ENCODE data around the gene PFKL. TPM values are rescaled to one million over a fixed set of nuclear protein-coding genes. Genes with fewer than 3 reads are reported as not detected.

PFKL gene
- total RNA-seq, 1 donor from 2014 or later = 48.7 TPM

DNA sequence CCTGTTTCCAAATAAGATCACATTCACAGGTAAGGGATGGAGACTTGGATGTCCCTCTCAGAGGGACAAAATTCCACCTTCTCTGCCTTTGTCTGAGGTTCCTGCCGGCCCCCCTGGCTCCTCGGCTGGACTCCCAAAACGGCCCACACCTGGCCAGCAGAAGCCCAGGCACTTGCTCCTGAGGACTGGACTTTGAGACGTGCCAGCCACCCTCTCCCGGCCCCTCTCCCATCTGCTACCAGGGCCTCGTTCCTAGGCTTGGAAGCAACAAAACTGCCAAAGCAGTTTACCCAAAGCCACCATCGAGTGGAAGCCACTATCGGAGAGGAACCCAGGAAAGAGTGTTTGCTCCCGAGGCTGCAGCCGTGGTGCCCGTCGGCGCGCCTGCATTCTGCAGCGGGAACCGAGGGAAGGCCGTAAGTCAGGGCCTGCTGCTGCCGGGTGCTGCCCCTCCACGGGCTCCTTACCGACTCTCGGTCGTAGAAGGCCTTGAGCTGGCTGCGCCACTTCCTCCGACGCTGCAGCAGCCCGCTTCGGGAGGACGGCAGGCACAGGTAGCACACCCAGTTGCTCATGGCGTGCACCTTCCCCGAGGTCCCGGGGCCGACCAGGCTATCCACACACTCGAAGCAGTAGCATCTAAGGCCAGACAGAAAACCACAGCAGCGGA, 41.7 kb upstream of the PFKL start:
- DNase-seq (ENCODE audit: low spot score) = no peak
- no peak overlapping the region for H3K4me2 ChIP-seq
- TF ChIP-seq CTCF (IDR thresholded peaks at IDR 0.05) = no peak
- no peak for TF ChIP-seq EZH2phosphoT487 (IDR thresholded peaks at IDR 0.05)
- no peak for TF ChIP-seq EZH2 (IDR thresholded peaks at IDR 0.05)
- peaks cover under 1% of the 10 kb centered on the region for H3F3A ChIP-seq (ENCODE audit: low read depth)
- H3K27ac ChIP-seq = no peak overlapping the region
- no peaks in the 10 kb centered on the region for H4K20me1 ChIP-seq (ENCODE audit: low read depth)
- Mint-ChIP-seq H3K27ac (no peak overlapping the region), H3K4me1 (no peaks in the 10 kb centered on the region), H3K36me3 (no peaks in the 10 kb centered on the region), H3K9me3 (peaks cover 10% of the 10 kb centered on the region), H3K4me3 (no peak overlapping the region), H3K27me3 (ENCODE audit: insufficient read depth, low read depth) (peaks cover 15% of the 10 kb centered on the region)
- no peak overlapping the region for H3K4me3 ChIP-seq
- H3K27me3 ChIP-seq = no peaks in the 10 kb centered on the region
- H3K9me3 ChIP-seq (ENCODE audit: low read depth) = no peaks in the 10 kb centered on the region
- H3K36me3 ChIP-seq = no peaks in the 10 kb centered on the region
- no peak overlapping the region for H2AFZ ChIP-seq (replicated peaks)
- H3K9ac ChIP-seq = no peak overlapping the region
- H3K4me1 ChIP-seq = peaks cover 3% of the 10 kb centered on the region
- no peaks in the 10 kb centered on the region for H3K79me2 ChIP-seq (ENCODE audit: low read depth)

GRCh38 chr21:44259082-44259705, 40.7 kb upstream of the PFKL start:
- Histone ChIP-seq H3K27ac (no peak overlapping the region), H3K4me2 (no peak overlapping the region), H3K9ac (no peak overlapping the region), H3K36me3 (no peaks in the 10 kb centered on the region), H3K79me2 (ENCODE audit: low read depth) (no peaks in the 10 kb centered on the region), H4K20me1 (ENCODE audit: low read depth) (no peaks in the 10 kb centered on the region), H3K4me3 (no peak overlapping the region), H3K27me3 (no peaks in the 10 kb centered on the region), H3F3A (ENCODE audit: low read depth) (peaks cover 9% of the 10 kb centered on the region), H3K4me1 (peaks cover 11% of the 10 kb centered on the region), H3K9me3 (ENCODE audit: low read depth) (no peaks in the 10 kb centered on the region), H2AFZ (replicated peaks) (no peak overlapping the region)
- no peak overlapping the region for H3K4me3 Mint-ChIP-seq
- no peak overlapping the region for H3K27ac Mint-ChIP-seq
- no peak for DNase-seq (ENCODE audit: low spot score)
- peaks cover 11% of the 10 kb centered on the region for H3K27me3 Mint-ChIP-seq (ENCODE audit: insufficient read depth, low read depth)
- H3K4me1 Mint-ChIP-seq = peaks cover 5% of the 10 kb centered on the region
- TF ChIP-seq EZH2 (IDR thresholded peaks at IDR 0.05) = no peak
- no peak for TF ChIP-seq CTCF (IDR thresholded peaks at IDR 0.05)
- TF ChIP-seq EZH2phosphoT487 (IDR thresholded peaks at IDR 0.05) = no peak
- H3K36me3 Mint-ChIP-seq = no peaks in the 10 kb centered on the region
- peaks cover 10% of the 10 kb centered on the region for H3K9me3 Mint-ChIP-seq

GRCh38 chr21:44260066-44260465, 39.8 kb upstream of the PFKL start:
- H3K27ac Mint-ChIP-seq = no peak overlapping the region
- no peaks in the 10 kb centered on the region for H3K79me2 ChIP-seq (ENCODE audit: low read depth)
- H3K4me3 ChIP-seq = no peak overlapping the region
- H3K36me3 Mint-ChIP-seq = no peaks in the 10 kb centered on the region
- H3K9me3 Mint-ChIP-seq = peaks cover 10% of the 10 kb centered on the region
- H3K27me3 Mint-ChIP-seq (ENCODE audit: insufficient read depth, low read depth) = peaks cover 11% of the 10 kb centered on the region
- H3K9ac ChIP-seq = no peak overlapping the region
- H3K27me3 ChIP-seq = no peaks in the 10 kb centered on the region
- no peaks in the 10 kb centered on the region for H3K9me3 ChIP-seq (ENCODE audit: low read depth)
- H3K36me3 ChIP-seq = no peaks in the 10 kb centered on the region
- H3F3A ChIP-seq (ENCODE audit: low read depth) = peaks cover 14% of the 10 kb centered on the region
- H4K20me1 ChIP-seq (ENCODE audit: low read depth) = no peaks in the 10 kb centered on the region
- H2AFZ ChIP-seq (replicated peaks) = no peak overlapping the region
- DNase-seq (ENCODE audit: low spot score) = no peak
- TF ChIP-seq CTCF (IDR thresholded peaks at IDR 0.05) = no peak
- TF ChIP-seq EZH2 (IDR thresholded peaks at IDR 0.05) = no peak
- no peak for TF ChIP-seq EZH2phosphoT487 (IDR thresholded peaks at IDR 0.05)
- no peak overlapping the region for H3K27ac ChIP-seq
- H3K4me1 Mint-ChIP-seq = peaks cover 5% of the 10 kb centered on the region
- peaks cover 11% of the 10 kb centered on the region for H3K4me1 ChIP-seq
- no peak overlapping the region for H3K4me3 Mint-ChIP-seq
- H3K4me2 ChIP-seq = no peak overlapping the region

Data from neural progenitor cell (in vitro differentiated cells).